B cell (primary cell): ENCODE results near the gene S100A9. TPM values are rescaled to one million over a fixed set of nuclear protein-coding genes. Genes with fewer than 3 reads are reported as not detected.

Experiments used
- ATAC-seq: fragments of 200-7000 bp; cut with Tn5 transposase; one replicate; pipeline ENCODE4 v1.10.0; 2021; ENCODE audit warnings: low read depth, mild to moderate bottlenecking, moderate number of reproducible peaks, moderate library complexity
- CTCF ChIA-PET: fragments of 350-600 bp; sonication (Branson Sonifier 250); formaldehyde crosslinking; loops from one replicate; lab custom pipeline; 2021; ENCODE audit warnings: antibody characterized with exemption, inconsistent platforms; lab: Charles Lee
- POLR2A ChIA-PET: fragments of 350-600 bp; sonication (Branson Sonifier 250); formaldehyde crosslinking; loops from one replicate; lab custom pipeline; 2021; ENCODE audit warnings: antibody characterized with exemption; lab: Charles Lee
- DNase-seq: peaks from one replicate; pipeline ENCODE4 v3.0.0; 2013
- H2AFZ ChIP-seq: 2 replicates; pipeline ENCODE4 v1.6.1; 2012; ENCODE audit warnings: mild to moderate bottlenecking, low read depth, low read length; ENCODE audit not compliant: insufficient read depth, poor library complexity, severe bottlenecking
- H3K27ac ChIP-seq, 2 donors: 1 replicate in 1 of 2; 2 replicates in 1 of 2; pipeline ENCODE4 v1.5.1; 2012 to 2013; ENCODE audit warnings: low read length in 2 of 2, mild to moderate bottlenecking in 2 of 2, moderate library complexity in 1 of 2
- H3K27me3 ChIP-seq, 4 experiments: fragments of 200-600 bp in 1 of 4; sonication (generic) in 1 of 4; replicated peaks in 1 of 4; 1 replicate in 2 of 4; 2 replicates in 2 of 4; pipeline versions ENCODE4 v1.6.1 to v1.7.0; 2013 to 2016; ENCODE audit warnings: low read length in 3 of 4, mild to moderate bottlenecking in 2 of 4, mixed read lengths in 1 of 4, moderate library complexity in 1 of 4; ENCODE audit not compliant: insufficient read depth in 4 of 4, control insufficient read depth in 3 of 4; ENCODE audit errors: control extremely low read depth in 1 of 4
- H3K36me3 ChIP-seq, 2 experiments: replicated peaks in 1 of 2; 1 replicate in 1 of 2; 2 replicates in 1 of 2; pipeline versions ENCODE4 v1.6.1 to v1.7.1; 2013; ENCODE audit warnings: low read length in 1 of 2; ENCODE audit not compliant: insufficient read depth in 2 of 2, control insufficient read depth in 1 of 2; ENCODE audit errors: control extremely low read depth in 1 of 2, extremely low read depth in 1 of 2
- H3K4me1 ChIP-seq, 2 donors: fragments of 200-600 bp in 1 of 2; sonication (generic) in 1 of 2; 1 replicate in 1 of 2; 2 replicates in 1 of 2; pipeline versions ENCODE4 v1.5.1 to v1.6.1; 2013 to 2017; ENCODE audit warnings: low read length in 2 of 2; ENCODE audit not compliant: control insufficient read depth in 2 of 2, insufficient read depth in 2 of 2
- H3K4me2 ChIP-seq: replicated peaks from 2 replicates; pipeline ENCODE3; 2012; ENCODE audit warnings: mild to moderate bottlenecking, low read depth, low read length; ENCODE audit not compliant: poor library complexity, severe bottlenecking
- H3K4me3 ChIP-seq, 5 experiments: fragments of 200-600 bp in 1 of 5; sonication (generic) in 1 of 5; 1 replicate in 3 of 5; 2 replicates in 2 of 5; pipeline versions ENCODE4 v1.5.1 to v1.7.0; 2011 to 2016; ENCODE audit warnings: low read length in 4 of 5, mild to moderate bottlenecking in 4 of 5, low read depth in 2 of 5, control low read depth in 1 of 5, moderate library complexity in 1 of 5; ENCODE audit not compliant: insufficient read depth in 1 of 5; ENCODE audit errors: control extremely low read depth in 1 of 5, extremely low read depth in 1 of 5
- H3K79me2 ChIP-seq: fragments of 200-600 bp; sonication (generic); one replicate; pipeline ENCODE4 v1.6.0; 2016; ENCODE audit warnings: low read length; ENCODE audit not compliant: control insufficient read depth, insufficient read depth
- H3K9ac ChIP-seq: fragments of 200-600 bp; sonication (generic); 2 replicates; pipeline ENCODE4 v1.6.1; 2017; ENCODE audit warnings: mild to moderate bottlenecking, low read length, moderate library complexity
- H3K9me3 ChIP-seq, 3 donors: one replicate each; pipeline versions ENCODE4 v1.6.1 to v1.7.1; 2013; ENCODE audit warnings: low read length in 2 of 3; ENCODE audit not compliant: control insufficient read depth in 2 of 3, insufficient read depth in 1 of 3; ENCODE audit errors: control extremely low read depth in 1 of 3
- H4K20me1 ChIP-seq: 2 replicates; pipeline ENCODE4 v1.6.0; 2012; ENCODE audit warnings: mild to moderate bottlenecking, low read length; ENCODE audit not compliant: insufficient read depth, control insufficient read depth, poor library complexity, severe bottlenecking
- H3K27ac Mint-ChIP-seq: one replicate; pipeline ENCODE4 v1.8.0; 2021; ENCODE audit warnings: mixed read lengths
- H3K27me3 Mint-ChIP-seq: one replicate; pipeline ENCODE4 v1.8.0; 2021; ENCODE audit warnings: mixed read lengths
- H3K4me1 Mint-ChIP-seq: one replicate; pipeline ENCODE4 v1.8.0; 2021; ENCODE audit warnings: mixed read lengths
- H3K4me3 Mint-ChIP-seq: one replicate; pipeline ENCODE4 v1.8.0; 2021; ENCODE audit warnings: mixed read lengths
- H3K9me3 Mint-ChIP-seq: one replicate; pipeline ENCODE4 v1.8.0; 2022; ENCODE audit warnings: mixed read lengths; ENCODE audit not compliant: insufficient read depth
- EZH2 ChIP-seq: IDR thresholded peaks from 2 replicates; pipeline ENCODE4 v1.6.1; 2012; ENCODE audit warnings: borderline replicate concordance, low read depth, mild to moderate bottlenecking, moderate library complexity, low read length; ENCODE audit not compliant: insufficient read depth, poor library complexity, severe bottlenecking
- WGBS: methylation state at CpG from one replicate; pipeline ENCODE4 v1.1.5; 2013; ENCODE audit warnings: missing lambda C conversion rate; ENCODE audit not compliant: insufficient coverage; 5-methylcytosine and 5-hydroxymethylcytosine counted together
- intact Hi-C: fragments of 100-400 bp; cut with micrococcal nuclease; formaldehyde crosslinking; loops from one replicate; pipeline ENCODE4 v1.10.0; 2022
- polyA plus RNA-seq: library from polyadenylated mRNA; depleted of rRNA; stranded (reverse); fragments of >200 nt; gene quantifications from 2 replicates; pipeline ENCODE4 v1.2.3, GENCODE V29; 2012
- total RNA-seq, 2 donors: library from RNA; stranded (reverse); fragments of 120-200 nt in 1 of 2; gene quantifications; 1 replicate in 1 of 2; 2 replicates in 1 of 2; pipeline versions ENCODE4 v1.2.3 to v1.2.4, GENCODE V29; 2013 to 2022
- TF ChIP-seq, protein P1 (sequence below): fragments of 200-600 bp; IDR thresholded peaks from one replicate; pipeline ENCODE4 v1.8.0; 2022; ENCODE audit warnings: antibody characterized with exemption, mild to moderate bottlenecking

S100A9 gene
- total and polyA plus RNA-seq, 2 donors (not counting 1 experiment from before 2014, with no cell fraction given), result 4.2 to 66.6 TPM

DNA sequence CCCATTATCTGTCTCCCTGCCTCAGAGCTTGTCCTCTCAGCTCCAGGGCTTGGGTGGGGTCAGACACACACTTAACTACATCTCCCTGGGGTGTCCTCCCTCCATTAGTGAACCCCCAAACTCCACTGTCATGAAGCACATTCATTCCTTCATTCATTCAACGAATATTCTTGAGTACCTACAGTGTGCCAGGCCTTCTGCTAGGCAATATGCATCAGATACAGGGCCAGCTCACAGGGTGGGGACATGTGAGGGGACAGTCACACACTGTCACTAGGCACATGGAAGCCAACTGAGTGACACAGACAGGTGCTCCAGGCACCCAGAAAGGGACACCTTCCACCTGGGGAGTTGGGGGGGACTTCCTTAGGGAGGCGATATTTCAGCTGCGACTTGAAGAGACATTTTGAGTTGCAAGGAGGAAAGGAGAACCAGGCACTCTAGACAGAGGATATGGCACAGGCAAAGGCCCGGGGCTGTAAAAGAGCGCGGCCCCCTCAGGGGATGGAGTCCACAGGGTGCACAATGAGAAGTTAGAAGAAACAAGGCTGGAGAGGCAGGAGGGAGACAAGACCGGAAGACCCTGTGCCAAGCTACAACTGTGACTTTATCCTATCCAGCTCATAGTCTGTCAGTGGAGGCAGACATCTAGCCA, 41.9 kb downstream of the S100A9 start:
- Histone ChIP-seq H3K27ac (no peak overlapping the region), H3K4me3 (no peak overlapping the region), H3K36me3 (no peaks in the 10 kb centered on the region), H2AFZ (no peak overlapping the region), H3K79me2 (no peaks in the 10 kb centered on the region), H3K9me3 (no peaks in the 10 kb centered on the region), H3K9ac (no peak overlapping the region), H3K4me1 (no peaks in the 10 kb centered on the region), H4K20me1 (no peaks in the 10 kb centered on the region), H3K27me3 (peaks cover 0 to 3% (median 0%) of the 10 kb centered on the region in 4 experiments), H3K4me2 (no peak overlapping the region)
- ChIA-PET POLR2A (no interaction called here), CTCF (interaction anchor here (1.1 kb wide), 1 partner anchor 97 kb away, joined by 4 read pairs; no protein-coding TSS in a partner anchor)
- TF ChIP-seq, protein P1, sequence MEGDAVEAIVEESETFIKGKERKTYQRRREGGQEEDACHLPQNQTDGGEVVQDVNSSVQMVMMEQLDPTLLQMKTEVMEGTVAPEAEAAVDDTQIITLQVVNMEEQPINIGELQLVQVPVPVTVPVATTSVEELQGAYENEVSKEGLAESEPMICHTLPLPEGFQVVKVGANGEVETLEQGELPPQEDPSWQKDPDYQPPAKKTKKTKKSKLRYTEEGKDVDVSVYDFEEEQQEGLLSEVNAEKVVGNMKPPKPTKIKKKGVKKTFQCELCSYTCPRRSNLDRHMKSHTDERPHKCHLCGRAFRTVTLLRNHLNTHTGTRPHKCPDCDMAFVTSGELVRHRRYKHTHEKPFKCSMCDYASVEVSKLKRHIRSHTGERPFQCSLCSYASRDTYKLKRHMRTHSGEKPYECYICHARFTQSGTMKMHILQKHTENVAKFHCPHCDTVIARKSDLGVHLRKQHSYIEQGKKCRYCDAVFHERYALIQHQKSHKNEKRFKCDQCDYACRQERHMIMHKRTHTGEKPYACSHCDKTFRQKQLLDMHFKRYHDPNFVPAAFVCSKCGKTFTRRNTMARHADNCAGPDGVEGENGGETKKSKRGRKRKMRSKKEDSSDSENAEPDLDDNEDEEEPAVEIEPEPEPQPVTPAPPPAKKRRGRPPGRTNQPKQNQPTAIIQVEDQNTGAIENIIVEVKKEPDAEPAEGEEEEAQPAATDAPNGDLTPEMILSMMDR, result no peak
- no peak for TF ChIP-seq EZH2
- Mint-ChIP-seq H3K4me3 (no peak overlapping the region), H3K27me3 (peaks cover 39% of the 10 kb centered on the region), H3K9me3 (no peaks in the 10 kb centered on the region), H3K4me1 (no peaks in the 10 kb centered on the region), H3K27ac (no peak overlapping the region)
- DNase-seq, result no peak
- ATAC-seq, result no peak
- 93% methylated on average over 7 of the region's 7 CpGs for WGBS
- intact Hi-C loops, result no loop called here

DNA sequence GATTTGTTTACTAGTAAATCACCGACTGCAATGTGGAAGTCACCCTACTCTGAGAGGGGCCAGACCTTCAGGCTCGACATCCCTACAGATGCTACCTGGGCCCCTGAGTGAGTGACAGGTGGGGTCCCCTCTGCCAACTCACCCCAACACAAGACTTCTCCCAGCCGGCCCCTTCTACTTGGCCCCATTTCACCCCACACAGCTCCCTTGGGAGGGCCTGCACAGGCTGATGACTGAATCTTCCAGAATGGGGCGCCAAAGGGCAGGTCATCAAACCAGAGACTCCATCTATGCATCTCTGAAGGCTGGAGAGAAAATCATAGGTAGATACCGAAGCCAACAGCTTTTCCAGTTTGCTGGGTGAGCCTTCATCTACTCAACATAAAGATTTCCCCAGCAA, 42.6 kb downstream of the S100A9 start:
- Histone ChIP-seq H3K4me2 (no peak overlapping the region), H3K4me3 (no peak overlapping the region), H3K36me3 (no peaks in the 10 kb centered on the region), H3K9me3 (no peaks in the 10 kb centered on the region), H3K79me2 (no peaks in the 10 kb centered on the region), H3K27ac (no peak overlapping the region), H3K27me3 (peaks cover 0 to 3% (median 0%) of the 10 kb centered on the region in 4 experiments), H3K4me1 (no peaks in the 10 kb centered on the region), H3K9ac (no peak overlapping the region), H2AFZ (no peak overlapping the region), H4K20me1 (no peaks in the 10 kb centered on the region)
- TF ChIP-seq, protein P1, result no peak
- TF ChIP-seq EZH2, result no peak
- H3K4me1 Mint-ChIP-seq, result no peaks in the 10 kb centered on the region
- DNase-seq (no peak), ATAC-seq (no peak)
- WGBS, result 76% methylated on average over 5 of the region's 5 CpGs
- intact Hi-C loops, result no loop called here
- H3K27ac Mint-ChIP-seq, result no peak overlapping the region
- H3K4me3 Mint-ChIP-seq, result no peak overlapping the region
- H3K9me3 Mint-ChIP-seq, result no peaks in the 10 kb centered on the region
- POLR2A ChIA-PET, result no interaction called here
- peaks cover 37% of the 10 kb centered on the region for H3K27me3 Mint-ChIP-seq
- CTCF ChIA-PET, result interaction anchor here (1.1 kb wide), 1 partner anchor 96 kb away, joined by 4 read pairs; no protein-coding TSS in a partner anchor
